ENCODE results near the gene BMP2K. TPM values are rescaled to one million over a fixed set of nuclear protein-coding genes. Genes with fewer than 3 reads are reported as not detected.

Gene BMP2K
- total and polyA plus RNA-seq, 4 donors, result 4.4 to 138 (median 19.3) TPM

- DNase-seq (ENCODE audit: low spot score), result no peak
- Histone ChIP-seq H3K9ac (ENCODE audit: low read depth in 1 of 2, low read length in 2 of 2) (no peak overlapping the region), H3K27ac (ENCODE audit: low read depth in 1 of 2, low read length in 2 of 2) (no peak overlapping the region), H3K27me3 (ENCODE audit: control insufficient read depth in 4 of 4, insufficient read depth in 4 of 4, low read length in 3 of 4) (no peaks in the 10 kb centered on the region), H3K4me1 (ENCODE audit: control insufficient read depth in 4 of 4, insufficient read depth in 4 of 4, low read length in 3 of 4) (peaks cover 0 to 2% (median under 1%) of the 10 kb centered on the region in 4 donors), H3K4me3 (ENCODE audit: low read depth in 1 of 3, low read length in 3 of 3) (no peak overlapping the region), H3K36me3 (ENCODE audit: control insufficient read depth in 4 of 4, insufficient read depth in 3 of 4, low read depth in 1 of 4, low read length in 3 of 4) (no peaks in the 10 kb centered on the region), H3K9me3 (ENCODE audit: control insufficient read depth in 4 of 4, low read length in 3 of 4) (peaks cover 0 to 2% (median 0%) of the 10 kb centered on the region in 4 donors)
- 88% methylated on average over 2 of the region's 2 CpGs for WGBS
- TF ChIP-seq FOXA2 (IDR thresholded peaks at IDR 0.05), result no peak
- no peak for TF ChIP-seq REST (IDR thresholded peaks at IDR 0.05)
- no peak for TF ChIP-seq RXRA (IDR thresholded peaks at IDR 0.05)
- no peak for TF ChIP-seq HNF4A (conservative IDR thresholded peaks at IDR 0.05)
These were observed 34.9 kb downstream of the BMP2K start for GRCh38 chr4:78811034-78811433.

GRCh38 chr4:78818530-78819079 is 42.5 kb downstream of the BMP2K start:
- WGBS, result 95% methylated on average over 4 of the region's 4 CpGs
- peaks cover 0 to 7% (median 0%) of the 10 kb centered on the region in 4 donors for H3K4me1 ChIP-seq (ENCODE audit: control insufficient read depth in 4 of 4, insufficient read depth in 4 of 4, low read length in 3 of 4)
- TF ChIP-seq MAX (IDR thresholded peaks at IDR 0.05) (no peak), HNF4A (conservative IDR thresholded peaks at IDR 0.05) (no peak), FOXA1 (IDR thresholded peaks at IDR 0.05) (no peak), EGR1 (IDR thresholded peaks at IDR 0.05; ENCODE audit: low read depth in 2 of 2) (no peak), SP1 (IDR thresholded peaks at IDR 0.05) (no peak), JUND (IDR thresholded peaks at IDR 0.05) (no peak), ZBTB33 (IDR thresholded peaks at IDR 0.05) (no peak), GABPA (IDR thresholded peaks at IDR 0.05 in 1 of 2, conservative IDR thresholded peaks at IDR 0.05 in 1 of 2) (no peak), YY1 (IDR thresholded peaks at IDR 0.05) (no peak), TAF1 (conservative IDR thresholded peaks at IDR 0.05) (no peak), RXRA (IDR thresholded peaks at IDR 0.05) (no peak), NR2F2 (IDR thresholded peaks at IDR 0.05) (no peak), CTCF (IDR thresholded peaks at IDR 0.05; ENCODE audit: low read depth, low read length, missing input control) (no peak), FOXA2 (IDR thresholded peaks at IDR 0.05) (no peak), ATF3 (IDR thresholded peaks at IDR 0.05) (no peak), RAD21 (IDR thresholded peaks at IDR 0.05) (no peak), HNF4G (IDR thresholded peaks at IDR 0.05) (no peak), REST (IDR thresholded peaks at IDR 0.05) (no peak)
- no peaks in the 10 kb centered on the region for H3K36me3 ChIP-seq (ENCODE audit: control insufficient read depth in 4 of 4, insufficient read depth in 3 of 4, low read depth in 1 of 4, low read length in 3 of 4)
- no peak for DNase-seq (ENCODE audit: low spot score)
- no peak overlapping the region for H3K9ac ChIP-seq (ENCODE audit: low read depth in 1 of 2, low read length in 2 of 2)
- H3K4me3 ChIP-seq (ENCODE audit: low read depth in 1 of 3, low read length in 3 of 3), result no peak overlapping the region
- no peaks in the 10 kb centered on the region for H3K27me3 ChIP-seq (ENCODE audit: control insufficient read depth in 4 of 4, insufficient read depth in 4 of 4, low read length in 3 of 4)
- H3K27ac ChIP-seq (ENCODE audit: low read depth in 1 of 2, low read length in 2 of 2), result no peak overlapping the region
- H3K9me3 ChIP-seq (ENCODE audit: control insufficient read depth in 4 of 4, low read length in 3 of 4), result no peaks in the 10 kb centered on the region
